Dedifferentiated amniotic fluid mesenchymal stem cell (primary cell): ENCODE results near the gene TENM3.

Experiments
- DNase-seq: peaks from one replicate; pipeline ENCODE4 v3.0.0-alpha.2; 2016; ENCODE audit errors: extremely low spot score

The TENM3 gene

GRCh38 chr4:182736207-182736606 is 493.0 kb downstream of the TENM3 start:
- DNase-seq, result no peak

- no peak for DNase-seq
These were observed 495.3 kb downstream of the TENM3 start for GRCh38 chr4:182738283-182739047.

- no peak for DNase-seq
These were observed 497.1 kb downstream of the TENM3 start for GRCh38 chr4:182740256-182740655.

- no peak for DNase-seq
These were observed 497.9 kb downstream of the TENM3 start for GRCh38 chr4:182741054-182741453.

- no peak for DNase-seq
These were observed 498.7 kb downstream of the TENM3 start for GRCh38 chr4:182741914-182742313.

GRCh38 chr4:182743815-182744214 is 500.6 kb downstream of the TENM3 start:
- DNase-seq, result no peak

- DNase-seq, result no peak
These were observed 502.0 kb downstream of the TENM3 start for GRCh38 chr4:182745237-182745636.

- DNase-seq, result no peak
These were observed 503.7 kb downstream of the TENM3 start for GRCh38 chr4:182746876-182747275.

- no peak for DNase-seq
These were observed 505.1 kb downstream of the TENM3 start for GRCh38 chr4:182748283-182748682.

- DNase-seq, result no peak
These were observed 505.7 kb downstream of the TENM3 start for GRCh38 chr4:182748949-182749348.

GRCh38 chr4:182749667-182750167 is 506.5 kb downstream of the TENM3 start:
- DNase-seq, result no peak

GRCh38 chr4:182752158-182752910 is 509.1 kb downstream of the TENM3 start:
- DNase-seq, result peak; percentile 80

- DNase-seq, result no peak
These were observed 511.7 kb downstream of the TENM3 start for GRCh38 chr4:182754895-182755294.

GRCh38 chr4:182756161-182756690 is 513.0 kb downstream of the TENM3 start:
- no peak for DNase-seq

GRCh38 chr4:182758273-182758672 is 515.1 kb downstream of the TENM3 start:
- DNase-seq, result no peak

GRCh38 chr4:182760551-182761043 is 517.4 kb downstream of the TENM3 start:
- no peak for DNase-seq

GRCh38 chr4:182764137-182764536 is 520.9 kb downstream of the TENM3 start:
- DNase-seq, result no peak

GRCh38 chr4:182764642-182765041 is 521.4 kb downstream of the TENM3 start:
- DNase-seq, result no peak

GRCh38 chr4:182765987-182766856 is 523.0 kb downstream of the TENM3 start:
- no peak for DNase-seq

GRCh38 chr4:182766857-182767250 is 523.7 kb downstream of the TENM3 start:
- DNase-seq, result no peak

- DNase-seq, result no peak
These were observed 525.6 kb downstream of the TENM3 start for GRCh38 chr4:182768838-182769237.
